IMR-90 (cell line): Measurements from ENCODE around the gene TTLL12. TPM values are rescaled to one million over a fixed set of nuclear protein-coding genes. Genes with fewer than 3 reads are reported as not detected.

ENCODE experiments used
- ATAC-seq: fragments of 200-7000 bp; cut with Tn5 transposase; 2 replicates; pipeline ENCODE4 v1.9.1; 2020; ENCODE audit warnings: low read depth, mild to moderate bottlenecking, moderate library complexity
- BruUV-seq: library from RNA; stranded (reverse); fragments of 400-500 nt; replicated peaks from 2 replicates; lab custom pipeline; 2021; lab: Mats Ljungman, UMichigan
- CTCF ChIA-PET: fragments of 300-600 bp; formaldehyde crosslinking; extraction: SDS; loops from one replicate; lab custom pipeline; 2021; ENCODE audit warnings: antibody characterized with exemption; lab: Yijun Ruan, JAX
- POLR2A ChIA-PET: fragments of 300-600 bp; sonication (Branson Sonifier 250); formaldehyde crosslinking; loops from one replicate; lab custom pipeline; 2022; ENCODE audit warnings: antibody characterized with exemption; ENCODE audit not compliant: unreplicated experiment; lab: Charles Lee
- DNase-seq: peaks from one replicate; pipeline ENCODE4 v3.0.0; 2013
- H2AFZ ChIP-seq: replicated peaks from 2 replicates; pipeline ENCODE3; 2013; ENCODE audit warnings: low read length, mild to moderate bottlenecking; ENCODE audit not compliant: poor library complexity
- H2AK5ac ChIP-seq: 2 replicates; pipeline ENCODE4 v1.6.1; 2013; ENCODE audit warnings: low read depth, low read length, inconsistent platforms
- H2AK9ac ChIP-seq: replicated peaks from 2 replicates; pipeline ENCODE3; 2013; ENCODE audit warnings: mild to moderate bottlenecking, low read depth, low read length, moderate library complexity; ENCODE audit not compliant: poor library complexity
- H2BK120ac ChIP-seq: 2 replicates; pipeline ENCODE4 v1.6.1; 2013; ENCODE audit warnings: low read depth, low read length, inconsistent platforms
- H2BK15ac ChIP-seq: 3 replicates; pipeline ENCODE4 v1.6.1; 2013; ENCODE audit warnings: low read depth, low read length, inconsistent platforms
- H2BK20ac ChIP-seq: 2 replicates; pipeline ENCODE4 v1.6.1; 2013; ENCODE audit warnings: low read depth, mild to moderate bottlenecking, inconsistent platforms, low read length, moderate library complexity
- H2BK5ac ChIP-seq: 2 replicates; pipeline ENCODE4 v1.6.1; 2013; ENCODE audit warnings: mild to moderate bottlenecking, low read depth, low read length, inconsistent platforms; ENCODE audit not compliant: poor library complexity, severe bottlenecking
- H3K14ac ChIP-seq: replicated peaks from 2 replicates; pipeline ENCODE4 v1.6.1; 2013; ENCODE audit warnings: low read depth, low read length, inconsistent platforms
- H3K18ac ChIP-seq: 2 replicates; pipeline ENCODE4 v1.6.1; 2013; ENCODE audit warnings: low read depth, low read length, control low read depth
- H3K23ac ChIP-seq: 2 replicates; pipeline ENCODE4 v1.6.1; 2013; ENCODE audit warnings: low read depth, low read length, inconsistent platforms
- H3K27ac ChIP-seq: 2 replicates; pipeline ENCODE4 v1.5.1; 2013; ENCODE audit warnings: mild to moderate bottlenecking, control low read depth, low read length; ENCODE audit not compliant: insufficient read depth
- H3K27me3 ChIP-seq: 2 replicates; pipeline ENCODE4 v1.6.1; 2013; ENCODE audit warnings: low read length; ENCODE audit not compliant: control insufficient read depth, insufficient read depth
- H3K36me3 ChIP-seq: 2 replicates; pipeline ENCODE4 v1.6.1; 2013; ENCODE audit warnings: low read length, mixed read lengths; ENCODE audit not compliant: control insufficient read depth, insufficient read depth
- H3K4ac ChIP-seq: 2 replicates; pipeline ENCODE4 v1.6.1; 2013; ENCODE audit warnings: low read depth, low read length, inconsistent platforms
- H3K4me1 ChIP-seq: 2 replicates; pipeline ENCODE4 v1.6.1; 2013; ENCODE audit warnings: low read length, mixed read lengths; ENCODE audit not compliant: control insufficient read depth, insufficient read depth
- H3K4me2 ChIP-seq: 2 replicates; pipeline ENCODE4 v1.6.1; 2013; ENCODE audit warnings: low read depth, mild to moderate bottlenecking, control low read depth, low read length, moderate library complexity
- H3K4me3 ChIP-seq: 2 replicates; pipeline ENCODE4 v1.5.1; 2013; ENCODE audit warnings: low read depth, mild to moderate bottlenecking, control low read depth, low read length, moderate library complexity; ENCODE audit not compliant: insufficient read depth
- H3K56ac ChIP-seq: 2 replicates; pipeline ENCODE4 v1.6.1; 2013; ENCODE audit warnings: low read length, inconsistent platforms; ENCODE audit not compliant: insufficient read depth; ENCODE audit errors: extremely low read depth
- H3K79me1 ChIP-seq, 2 experiments: 2 replicates each; pipeline ENCODE4 v1.6.1; 2013; ENCODE audit warnings: low read length in 2 of 2, inconsistent platforms in 1 of 2, low read depth in 1 of 2
- H3K9ac ChIP-seq: 2 replicates; pipeline ENCODE4 v1.6.1; 2013; ENCODE audit warnings: low read depth, low read length, control low read depth
- H3K9me1 ChIP-seq: 2 replicates; pipeline ENCODE4 v1.6.1; 2013; ENCODE audit warnings: low read length, inconsistent platforms; ENCODE audit not compliant: insufficient read depth
- H3K9me3 ChIP-seq: 2 replicates; pipeline ENCODE4 v1.6.1; 2013; ENCODE audit warnings: low read length; ENCODE audit not compliant: control insufficient read depth, insufficient read depth
- H4K20me1 ChIP-seq: 2 replicates; pipeline ENCODE4 v1.6.1; 2013; ENCODE audit warnings: low read length, inconsistent platforms; ENCODE audit not compliant: insufficient read depth
- H4K5ac ChIP-seq: 2 replicates; pipeline ENCODE4 v1.6.1; 2013; ENCODE audit warnings: mild to moderate bottlenecking, low read depth, low read length, control low read depth
- H4K8ac ChIP-seq, 2 experiments: 2 replicates each; pipeline ENCODE4 v1.6.1; 2013; ENCODE audit warnings: low read depth in 2 of 2, low read length in 2 of 2, control low read depth in 1 of 2, inconsistent platforms in 1 of 2
- H4K91ac ChIP-seq: 2 replicates; pipeline ENCODE4 v1.6.1; 2013; ENCODE audit warnings: low read depth, low read length, inconsistent platforms; ENCODE audit not compliant: insufficient read depth
- BHLHE40 ChIP-seq: fragments of 150-350 bp; IDR thresholded peaks from 2 replicates; pipeline ENCODE4 v1.6.1; 2016; ENCODE audit warnings: mild to moderate bottlenecking, low read depth, low read length
- FOS ChIP-seq: fragments of 150-350 bp; IDR thresholded peaks from 2 replicates; pipeline ENCODE4 v1.6.1; 2016; ENCODE audit warnings: low read depth, low read length
- MAFK ChIP-seq: IDR thresholded peaks from 2 replicates; pipeline ENCODE4 v1.6.1; 2012; ENCODE audit warnings: low read depth, low read length, improper control_type of control experiment
- MAZ ChIP-seq: IDR thresholded peaks from 2 replicates; pipeline ENCODE4 v1.6.1; 2012; ENCODE audit warnings: low read depth, mild to moderate bottlenecking, low read length, improper control_type of control experiment, moderate library complexity, borderline replicate concordance
- MXI1 ChIP-seq: IDR thresholded peaks from 2 replicates; pipeline ENCODE4 v1.6.1; 2012; ENCODE audit warnings: low read depth, mild to moderate bottlenecking, low read length, moderate library complexity, borderline replicate concordance
- NFE2L2 ChIP-seq: fragments of 150-350 bp; IDR thresholded peaks from 2 replicates; pipeline ENCODE4 v1.6.1; 2016; ENCODE audit warnings: low read depth, mild to moderate bottlenecking, low read length
- POLR2A ChIP-seq: IDR thresholded peaks from 2 replicates; pipeline ENCODE4 v1.6.1; 2012; ENCODE audit warnings: mild to moderate bottlenecking, low read depth, low read length
- RAD21 ChIP-seq: IDR thresholded peaks from 2 replicates; pipeline ENCODE4 v1.6.1; 2012; ENCODE audit warnings: low read length, improper control_type of control experiment
- RCOR1 ChIP-seq: IDR thresholded peaks from 2 replicates; pipeline ENCODE4 v1.6.1; 2012; ENCODE audit warnings: mild to moderate bottlenecking, low read length, improper control_type of control experiment; ENCODE audit not compliant: insufficient replicate concordance
- RFX5 ChIP-seq: IDR thresholded peaks from 2 replicates; pipeline ENCODE4 v1.8.0; 2012; ENCODE audit warnings: low read depth, mild to moderate bottlenecking, low read length, moderate library complexity
- SMC3 ChIP-seq: fragments of 150-350 bp; IDR thresholded peaks from 2 replicates; pipeline ENCODE4 v1.6.1; 2016; ENCODE audit warnings: low read depth, mild to moderate bottlenecking, antibody characterized with exemption, low read length, moderate library complexity
- WGBS, 2 experiments: methylation state at CpG; one replicate each; pipeline versions ENCODE4 v1.1.5 to v1.1.7; 2013; ENCODE audit warnings: missing lambda C conversion rate in 2 of 2; ENCODE audit not compliant: insufficient read length in 1 of 2; ENCODE audit errors: extremely low coverage in 2 of 2; 5-methylcytosine and 5-hydroxymethylcytosine counted together
- dilution Hi-C: fragments of 300-500 bp; cut with HindIII; formaldehyde crosslinking; loops from one replicate; pipeline ENCODE4 v1.14.3; 2018; ENCODE audit warnings: low sequenced_read_pairs; ENCODE audit not compliant: unreplicated experiment
- in situ Hi-C: fragments of 300-500 bp; cut with MboI; formaldehyde crosslinking; loops from 3 replicates; pipeline ENCODE4 v1.14.3; 2019; ENCODE audit warnings: low sequenced_read_pairs, inconsistent platforms, mixed read lengths
- intact Hi-C: fragments of 100-400 bp; cut with micrococcal nuclease; formaldehyde crosslinking; loops from 2 replicates; pipeline ENCODE4 v1.10.0; 2022
- polyA plus RNA-seq, 3 experiments: library from polyadenylated mRNA; depleted of rRNA; stranded (reverse); fragments of >200 nt; gene quantifications; 2 replicates each; pipeline ENCODE4 v1.2.3, GENCODE V29; 2012; ENCODE audit warnings: low replicate concordance in 1 of 3
- total RNA-seq: library from RNA; depleted of rRNA; stranded (reverse); fragments of >200 nt; gene quantifications from 2 replicates; pipeline ENCODE4 v1.2.3, GENCODE V29; 2012
- TF ChIP-seq, protein P1 (sequence below): conservative IDR thresholded peaks from 2 replicates; pipeline ENCODE4 v1.5.1; 2012; ENCODE audit warnings: mild to moderate bottlenecking, low read depth, low read length, improper control_type of control experiment
- TF ChIP-seq, protein P2 (sequence below): fragments of 150-350 bp; IDR thresholded peaks from 2 replicates; pipeline ENCODE4 v1.6.1; 2017; ENCODE audit warnings: mild to moderate bottlenecking, antibody characterized with exemption, low read length, low read depth
- TF ChIP-seq, protein P3 (sequence below): fragments of 150-350 bp; IDR thresholded peaks from 2 replicates; pipeline ENCODE4 v1.6.1; 2016; ENCODE audit warnings: low read depth, mild to moderate bottlenecking, low read length, moderate library complexity, borderline replicate concordance

TTLL12 gene
- total and polyA plus RNA-seq, 2 of the 4 experiments (the other 2 are of a cell fraction): 20.9 to 30.1 TPM

DNA sequence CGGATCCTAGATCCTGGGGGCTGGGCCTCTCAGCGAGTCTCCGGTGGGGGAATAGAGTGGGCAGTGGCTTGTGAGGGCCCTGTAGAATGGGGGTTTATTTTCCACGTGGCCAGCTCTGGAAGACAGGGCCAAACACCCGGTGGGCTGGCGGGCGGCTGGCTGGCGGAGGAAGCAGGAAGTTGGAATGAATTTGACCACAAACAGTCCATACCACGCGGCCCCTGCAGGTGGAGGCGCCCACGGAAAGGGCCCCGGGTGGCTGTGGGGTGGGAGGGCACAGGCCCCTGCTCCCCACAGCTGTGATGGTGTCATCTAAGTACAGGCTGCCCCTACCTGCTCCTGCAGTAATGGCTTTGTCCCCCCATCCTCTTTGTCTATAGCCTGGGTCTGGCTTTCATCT, 58.8 kb downstream of the TTLL12 start:
- H3K4me3 ChIP-seq: no peak overlapping the region
- no peak overlapping the region for H3K9ac ChIP-seq
- H3K18ac ChIP-seq: no peak overlapping the region
- H3K27ac ChIP-seq: no peak overlapping the region
- H3K4ac ChIP-seq: no peak overlapping the region
- dilution Hi-C loops: no loop called here
- no peaks in the 10 kb centered on the region for H4K20me1 ChIP-seq
- H3K9me1 ChIP-seq: peaks cover 11% of the 10 kb centered on the region
- peaks cover 9% of the 10 kb centered on the region for H3K36me3 ChIP-seq
- no peak overlapping the region for H2BK15ac ChIP-seq
- H2AK5ac ChIP-seq: no peak overlapping the region
- peak overlapping the region; percentile 99 for H2AK9ac ChIP-seq
- DNase-seq (no peak), ATAC-seq (no peak)
- H3K14ac ChIP-seq: no peak overlapping the region
- CTCF ChIA-PET: no interaction called here
- no peak overlapping the region for H4K8ac ChIP-seq
- H2BK120ac ChIP-seq: no peak overlapping the region
- H2AFZ ChIP-seq: peak overlapping the region; percentile 2
- POLR2A ChIA-PET: interaction anchor here (0.5 kb wide), 1 partner anchor 23 kb away, joined by 17 read pairs; the partner anchor contains the start of gene TSPO
- H4K5ac ChIP-seq: no peak overlapping the region
- H3K79me1 ChIP-seq: no peaks in the 10 kb centered on the region
- peaks cover 12% of the 10 kb centered on the region for H3K4me1 ChIP-seq
- H4K91ac ChIP-seq: no peak overlapping the region
- 93% methylated on average over 5 of the region's 13 CpGs; no CpG with 5 or more reads in 1 of the 2 experiments for WGBS, 2 experiments
- no peak overlapping the region for H2BK5ac ChIP-seq
- H3K4me2 ChIP-seq: no peak overlapping the region
- no peak overlapping the region for H2BK20ac ChIP-seq
- in situ Hi-C loops: no loop called here
- intact Hi-C loops: no loop called here
- no peak overlapping the region for H3K23ac ChIP-seq
- no peaks in the 10 kb centered on the region for H3K27me3 ChIP-seq
- no peak overlapping the region for H3K56ac ChIP-seq
- no TSS peak for BruUV-seq
- no peaks in the 10 kb centered on the region for H3K9me3 ChIP-seq
- TF ChIP-seq RCOR1 (no peak), RFX5 (no peak), POLR2A (no peak), BHLHE40 (no peak), SMC3 (no peak), MXI1 (no peak), MAFK (no peak), FOS (no peak), MAZ (no peak), RAD21 (no peak), NFE2L2 (no peak)
- TF ChIP-seq, protein P1, sequence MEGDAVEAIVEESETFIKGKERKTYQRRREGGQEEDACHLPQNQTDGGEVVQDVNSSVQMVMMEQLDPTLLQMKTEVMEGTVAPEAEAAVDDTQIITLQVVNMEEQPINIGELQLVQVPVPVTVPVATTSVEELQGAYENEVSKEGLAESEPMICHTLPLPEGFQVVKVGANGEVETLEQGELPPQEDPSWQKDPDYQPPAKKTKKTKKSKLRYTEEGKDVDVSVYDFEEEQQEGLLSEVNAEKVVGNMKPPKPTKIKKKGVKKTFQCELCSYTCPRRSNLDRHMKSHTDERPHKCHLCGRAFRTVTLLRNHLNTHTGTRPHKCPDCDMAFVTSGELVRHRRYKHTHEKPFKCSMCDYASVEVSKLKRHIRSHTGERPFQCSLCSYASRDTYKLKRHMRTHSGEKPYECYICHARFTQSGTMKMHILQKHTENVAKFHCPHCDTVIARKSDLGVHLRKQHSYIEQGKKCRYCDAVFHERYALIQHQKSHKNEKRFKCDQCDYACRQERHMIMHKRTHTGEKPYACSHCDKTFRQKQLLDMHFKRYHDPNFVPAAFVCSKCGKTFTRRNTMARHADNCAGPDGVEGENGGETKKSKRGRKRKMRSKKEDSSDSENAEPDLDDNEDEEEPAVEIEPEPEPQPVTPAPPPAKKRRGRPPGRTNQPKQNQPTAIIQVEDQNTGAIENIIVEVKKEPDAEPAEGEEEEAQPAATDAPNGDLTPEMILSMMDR: no peak
- TF ChIP-seq, protein P2, sequence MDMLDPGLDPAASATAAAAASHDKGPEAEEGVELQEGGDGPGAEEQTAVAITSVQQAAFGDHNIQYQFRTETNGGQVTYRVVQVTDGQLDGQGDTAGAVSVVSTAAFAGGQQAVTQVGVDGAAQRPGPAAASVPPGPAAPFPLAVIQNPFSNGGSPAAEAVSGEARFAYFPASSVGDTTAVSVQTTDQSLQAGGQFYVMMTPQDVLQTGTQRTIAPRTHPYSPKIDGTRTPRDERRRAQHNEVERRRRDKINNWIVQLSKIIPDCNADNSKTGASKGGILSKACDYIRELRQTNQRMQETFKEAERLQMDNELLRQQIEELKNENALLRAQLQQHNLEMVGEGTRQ: no peak
- TF ChIP-seq, protein P3, sequence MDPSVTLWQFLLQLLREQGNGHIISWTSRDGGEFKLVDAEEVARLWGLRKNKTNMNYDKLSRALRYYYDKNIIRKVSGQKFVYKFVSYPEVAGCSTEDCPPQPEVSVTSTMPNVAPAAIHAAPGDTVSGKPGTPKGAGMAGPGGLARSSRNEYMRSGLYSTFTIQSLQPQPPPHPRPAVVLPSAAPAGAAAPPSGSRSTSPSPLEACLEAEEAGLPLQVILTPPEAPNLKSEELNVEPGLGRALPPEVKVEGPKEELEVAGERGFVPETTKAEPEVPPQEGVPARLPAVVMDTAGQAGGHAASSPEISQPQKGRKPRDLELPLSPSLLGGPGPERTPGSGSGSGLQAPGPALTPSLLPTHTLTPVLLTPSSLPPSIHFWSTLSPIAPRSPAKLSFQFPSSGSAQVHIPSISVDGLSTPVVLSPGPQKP: no peak
